ENCODE results near the gene ARSI.

DNA sequence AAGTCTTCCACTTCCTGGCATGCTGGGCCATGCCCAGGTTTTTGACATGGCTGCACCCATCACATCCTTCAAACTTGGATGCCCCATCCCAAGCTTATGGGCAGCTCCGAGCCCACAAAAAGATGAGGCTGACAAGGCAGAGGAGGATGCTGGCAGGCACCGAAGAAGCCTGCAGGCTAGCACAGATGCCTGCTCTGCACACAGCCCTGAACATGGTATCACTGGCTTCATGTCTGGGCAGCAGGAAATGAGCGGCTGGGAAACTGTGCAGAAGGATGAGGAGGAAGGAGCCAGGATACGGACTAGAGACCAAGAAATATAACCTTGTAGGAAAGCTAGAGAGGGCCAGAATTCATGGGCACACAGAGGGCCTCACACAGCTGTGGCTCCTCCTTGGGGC, 27.9 kb downstream of the ARSI start:
- TF ChIP-seq, protein P1, sequence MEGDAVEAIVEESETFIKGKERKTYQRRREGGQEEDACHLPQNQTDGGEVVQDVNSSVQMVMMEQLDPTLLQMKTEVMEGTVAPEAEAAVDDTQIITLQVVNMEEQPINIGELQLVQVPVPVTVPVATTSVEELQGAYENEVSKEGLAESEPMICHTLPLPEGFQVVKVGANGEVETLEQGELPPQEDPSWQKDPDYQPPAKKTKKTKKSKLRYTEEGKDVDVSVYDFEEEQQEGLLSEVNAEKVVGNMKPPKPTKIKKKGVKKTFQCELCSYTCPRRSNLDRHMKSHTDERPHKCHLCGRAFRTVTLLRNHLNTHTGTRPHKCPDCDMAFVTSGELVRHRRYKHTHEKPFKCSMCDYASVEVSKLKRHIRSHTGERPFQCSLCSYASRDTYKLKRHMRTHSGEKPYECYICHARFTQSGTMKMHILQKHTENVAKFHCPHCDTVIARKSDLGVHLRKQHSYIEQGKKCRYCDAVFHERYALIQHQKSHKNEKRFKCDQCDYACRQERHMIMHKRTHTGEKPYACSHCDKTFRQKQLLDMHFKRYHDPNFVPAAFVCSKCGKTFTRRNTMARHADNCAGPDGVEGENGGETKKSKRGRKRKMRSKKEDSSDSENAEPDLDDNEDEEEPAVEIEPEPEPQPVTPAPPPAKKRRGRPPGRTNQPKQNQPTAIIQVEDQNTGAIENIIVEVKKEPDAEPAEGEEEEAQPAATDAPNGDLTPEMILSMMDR (IDR thresholded peaks at IDR 0.05), result no peak
- no peak for TF ChIP-seq ZFX (IDR thresholded peaks at IDR 0.05; ENCODE audit: borderline replicate concordance)
